Kidney epithelial cell (primary cell): ENCODE data around the gene GTF3C5. TPM values are rescaled to one million over a fixed set of nuclear protein-coding genes. Genes with fewer than 3 reads are reported as not detected.

Source experiments
- DNase-seq: peaks from one replicate; pipeline ENCODE4 v3.0.0-alpha.2; 2010; ENCODE audit warnings: low read depth
- H3K27me3 ChIP-seq: 2 replicates; pipeline ENCODE4 v1.6.0; 2011; ENCODE audit warnings: low read length; ENCODE audit not compliant: control insufficient read depth, insufficient read depth
- H3K36me3 ChIP-seq: 2 replicates; pipeline ENCODE4 v1.5.1; 2011; ENCODE audit warnings: low read length; ENCODE audit not compliant: control insufficient read depth, insufficient read depth
- H3K4me3 ChIP-seq: 2 replicates; pipeline ENCODE4 v1.5.1; 2011; ENCODE audit warnings: low read depth, mild to moderate bottlenecking, control low read depth, low read length
- total RNA-seq: library from RNA; depleted of rRNA; stranded (reverse); fragments of >200 nt; gene quantifications from 2 replicates; pipeline ENCODE4 v1.2.3, GENCODE V29; 2015
- TF ChIP-seq, protein P1 (sequence below): IDR thresholded peaks from 2 replicates; pipeline ENCODE4 v1.5.1; 2011; ENCODE audit warnings: mild to moderate bottlenecking, moderate library complexity, low read length, control low read depth, inconsistent platforms; ENCODE audit not compliant: insufficient read depth, poor library complexity, severe bottlenecking

GTF3C5 gene
- total RNA-seq, 1 donor from 2014 or later, result 94.7 TPM

DNA sequence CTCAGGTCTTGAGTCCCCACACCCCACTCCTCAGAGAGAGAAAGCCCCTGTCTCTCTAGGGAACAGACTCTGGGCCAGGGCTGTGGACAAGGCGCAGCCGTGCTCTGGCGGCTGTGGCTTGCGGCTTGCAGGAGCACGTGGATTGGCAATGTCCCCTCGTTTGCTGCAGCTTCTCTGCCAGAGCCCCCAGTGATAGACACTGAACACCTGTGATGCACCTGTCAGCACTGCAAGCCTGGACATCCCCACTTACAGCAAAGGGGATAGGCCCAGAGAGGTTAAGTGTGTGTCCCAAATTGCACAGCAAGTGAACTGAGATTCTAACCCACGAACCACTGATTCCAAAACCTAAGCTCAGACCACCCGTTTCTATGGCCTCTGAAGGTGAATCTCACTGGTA is 45.3 kb upstream of the GTF3C5 start:
- TF ChIP-seq, protein P1, sequence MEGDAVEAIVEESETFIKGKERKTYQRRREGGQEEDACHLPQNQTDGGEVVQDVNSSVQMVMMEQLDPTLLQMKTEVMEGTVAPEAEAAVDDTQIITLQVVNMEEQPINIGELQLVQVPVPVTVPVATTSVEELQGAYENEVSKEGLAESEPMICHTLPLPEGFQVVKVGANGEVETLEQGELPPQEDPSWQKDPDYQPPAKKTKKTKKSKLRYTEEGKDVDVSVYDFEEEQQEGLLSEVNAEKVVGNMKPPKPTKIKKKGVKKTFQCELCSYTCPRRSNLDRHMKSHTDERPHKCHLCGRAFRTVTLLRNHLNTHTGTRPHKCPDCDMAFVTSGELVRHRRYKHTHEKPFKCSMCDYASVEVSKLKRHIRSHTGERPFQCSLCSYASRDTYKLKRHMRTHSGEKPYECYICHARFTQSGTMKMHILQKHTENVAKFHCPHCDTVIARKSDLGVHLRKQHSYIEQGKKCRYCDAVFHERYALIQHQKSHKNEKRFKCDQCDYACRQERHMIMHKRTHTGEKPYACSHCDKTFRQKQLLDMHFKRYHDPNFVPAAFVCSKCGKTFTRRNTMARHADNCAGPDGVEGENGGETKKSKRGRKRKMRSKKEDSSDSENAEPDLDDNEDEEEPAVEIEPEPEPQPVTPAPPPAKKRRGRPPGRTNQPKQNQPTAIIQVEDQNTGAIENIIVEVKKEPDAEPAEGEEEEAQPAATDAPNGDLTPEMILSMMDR, result no peak
- Histone ChIP-seq H3K4me3 (no peak overlapping the region), H3K36me3 (no peaks in the 10 kb centered on the region), H3K27me3 (peaks cover 24% of the 10 kb centered on the region)
- DNase-seq, result no peak

DNA sequence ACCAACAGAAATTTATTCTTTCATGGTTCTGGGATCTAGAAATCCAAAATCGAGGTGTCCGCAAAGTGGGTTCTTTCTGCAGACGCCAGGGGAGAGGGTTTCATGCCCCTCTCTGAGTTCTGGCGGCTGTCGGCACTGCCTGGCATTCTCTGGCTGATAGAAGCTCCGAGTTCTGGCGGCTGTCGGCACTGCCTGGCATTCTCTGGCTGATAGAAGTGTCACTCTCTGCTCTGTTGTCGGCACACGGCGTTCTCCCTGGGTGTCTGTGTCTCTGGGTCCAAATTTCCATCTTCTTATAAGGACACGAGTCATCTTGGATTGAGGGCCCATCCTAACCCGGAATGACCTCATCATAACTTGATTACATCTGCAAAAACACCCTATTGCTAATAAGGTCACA is 44.7 kb upstream of the GTF3C5 start:
- peaks cover 28% of the 10 kb centered on the region for H3K27me3 ChIP-seq
- DNase-seq, result no peak
- no peaks in the 10 kb centered on the region for H3K36me3 ChIP-seq

DNA sequence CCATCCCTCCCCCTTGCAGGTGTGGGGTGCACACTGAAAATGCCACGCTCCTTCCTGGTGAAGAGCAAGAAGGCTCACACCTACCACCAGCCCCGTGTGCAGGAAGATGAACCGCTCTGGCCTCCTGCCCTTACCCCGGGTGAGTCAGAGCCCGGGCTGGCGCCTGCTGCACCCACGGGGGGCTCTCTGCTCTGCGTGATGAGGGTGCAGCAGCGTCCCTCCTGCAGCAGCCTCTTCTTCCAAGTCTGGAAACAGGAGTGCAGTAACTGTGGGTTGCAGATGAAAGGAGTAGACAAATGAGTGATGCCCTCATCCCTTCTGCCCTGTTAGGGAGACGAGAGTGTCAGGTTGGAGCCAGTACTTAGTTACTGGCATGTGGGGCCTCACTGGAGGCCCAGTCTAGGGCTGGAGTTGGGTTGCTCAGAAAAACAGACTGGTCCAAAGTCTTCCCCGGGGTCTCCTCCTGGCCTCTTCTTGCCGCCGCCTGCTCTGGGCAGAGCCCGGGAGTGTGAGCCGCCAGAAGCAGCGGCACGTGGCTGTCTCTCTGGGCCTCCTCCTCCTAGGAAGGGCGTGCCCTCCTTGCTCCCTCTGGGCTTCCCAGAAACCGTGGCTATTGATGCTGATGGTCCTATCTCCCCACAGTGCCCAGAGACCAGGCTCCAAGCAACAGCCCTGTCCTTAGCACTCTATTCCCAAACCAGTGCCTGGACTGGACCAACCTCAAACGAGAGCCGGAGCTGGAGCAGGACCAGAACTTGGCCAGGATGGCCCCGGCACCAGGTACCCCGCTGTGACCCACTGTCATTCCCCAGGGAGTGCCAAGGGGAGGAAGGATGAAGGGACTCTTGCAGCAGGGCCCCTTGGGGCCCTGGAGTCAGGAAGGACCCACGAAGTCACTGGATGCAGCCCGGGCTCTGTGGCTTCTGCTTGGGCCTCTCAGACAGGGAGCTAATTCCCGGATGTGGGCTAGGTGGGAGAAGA is 43.9 kb upstream of the GTF3C5 start:
- Histone ChIP-seq H3K36me3 (no peaks in the 10 kb centered on the region), H3K27me3 (peaks cover 34% of the 10 kb centered on the region), H3K4me3 (no peak overlapping the region)
- DNase-seq, result no peak
- TF ChIP-seq, protein P1, result no peak

More for the DNA sequence above, 44.7 kb upstream of the GTF3C5 start:
- TF ChIP-seq, protein P1, result no peak
- H3K4me3 ChIP-seq, result no peak overlapping the region

DNA sequence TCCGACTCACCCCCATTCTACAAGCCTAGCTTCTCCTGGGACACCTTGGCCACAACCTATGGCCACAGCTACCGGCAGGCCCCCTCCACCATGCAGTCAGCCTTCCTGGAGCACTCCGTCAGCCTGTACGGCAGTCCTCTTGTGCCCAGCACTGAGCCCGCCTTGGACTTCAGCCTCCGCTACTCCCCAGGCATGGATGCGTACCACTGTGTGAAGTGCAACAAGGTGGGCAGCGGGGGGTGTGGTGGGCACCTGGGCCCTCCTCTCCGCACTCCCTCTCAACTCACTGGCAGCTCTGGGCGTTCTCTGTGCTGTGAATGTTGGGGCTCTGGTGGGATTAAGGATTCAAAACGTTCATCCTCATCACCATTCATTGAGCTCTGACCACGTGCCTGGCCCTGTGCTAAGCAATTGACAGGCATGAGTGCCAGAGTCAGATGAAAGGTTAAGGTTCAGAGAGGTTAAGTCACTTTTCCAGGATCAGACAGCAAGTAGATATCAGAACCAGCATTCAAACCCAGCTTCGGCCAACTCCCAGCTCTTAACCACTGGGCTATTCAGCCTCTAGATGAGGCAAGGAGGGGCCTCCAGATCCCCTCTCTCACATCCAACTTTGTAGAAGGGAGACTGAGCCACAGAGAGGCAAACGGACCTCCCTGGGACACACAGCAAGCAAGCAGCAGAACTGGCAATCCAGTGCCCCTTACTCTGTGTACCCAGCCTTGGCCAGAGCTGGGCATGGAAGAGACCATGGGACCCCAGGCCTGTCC is 42.4 kb upstream of the GTF3C5 start:
- DNase-seq, result no peak
- no peak overlapping the region for H3K4me3 ChIP-seq
- no peaks in the 10 kb centered on the region for H3K36me3 ChIP-seq
- H3K27me3 ChIP-seq, result peaks cover 33% of the 10 kb centered on the region
- TF ChIP-seq, protein P1, result no peak

DNA sequence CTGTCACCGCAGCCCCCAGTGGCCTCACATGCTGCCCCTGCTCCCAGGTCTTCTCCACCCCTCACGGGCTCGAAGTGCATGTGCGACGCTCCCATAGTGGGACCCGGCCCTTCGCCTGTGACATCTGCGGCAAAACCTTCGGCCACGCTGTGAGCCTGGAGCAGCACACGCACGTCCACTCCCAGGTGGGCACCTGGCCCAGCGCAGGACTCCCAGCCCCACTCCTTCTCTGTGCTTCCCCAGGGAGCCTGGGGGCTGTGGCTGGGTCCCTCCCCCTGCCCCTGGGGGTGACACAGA is 41.8 kb upstream of the GTF3C5 start:
- H3K4me3 ChIP-seq, result no peak overlapping the region
- TF ChIP-seq, protein P1, result no peak
- H3K27me3 ChIP-seq, result peaks cover 33% of the 10 kb centered on the region
- DNase-seq, result no peak
- no peaks in the 10 kb centered on the region for H3K36me3 ChIP-seq
